VCaP (cell line): ENCODE data around the gene SHKBP1.

Source experiments
- H3K27ac ChIP-seq: fragments of 450-650 bp; 2 replicates; pipeline ENCODE4 v1.5.1; 2017
- TF ChIP-seq, protein P1 (sequence below): fragments of 450-650 bp; conservative IDR thresholded peaks from 2 replicates; pipeline ENCODE4 v1.5.1; 2017; ENCODE audit warnings: mild to moderate bottlenecking, moderate library complexity

The SHKBP1 gene

DNA sequence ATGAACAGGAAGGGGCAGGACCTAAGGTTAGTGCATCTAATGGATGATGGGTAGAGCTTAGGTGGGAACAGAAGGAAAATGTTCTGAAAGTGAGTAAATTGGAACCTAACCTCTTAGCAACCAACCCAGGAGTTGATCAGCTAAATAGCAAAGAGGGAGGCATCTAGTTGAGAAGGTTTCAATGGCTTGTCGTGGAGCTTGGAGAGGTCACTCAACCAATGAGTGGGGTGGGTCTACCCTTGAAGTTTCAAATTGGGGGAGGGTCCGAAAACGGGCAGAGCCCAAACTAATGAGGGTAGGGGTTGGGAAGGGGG is 5.7 kb upstream of the SHKBP1 start:
- TF ChIP-seq, protein P1, sequence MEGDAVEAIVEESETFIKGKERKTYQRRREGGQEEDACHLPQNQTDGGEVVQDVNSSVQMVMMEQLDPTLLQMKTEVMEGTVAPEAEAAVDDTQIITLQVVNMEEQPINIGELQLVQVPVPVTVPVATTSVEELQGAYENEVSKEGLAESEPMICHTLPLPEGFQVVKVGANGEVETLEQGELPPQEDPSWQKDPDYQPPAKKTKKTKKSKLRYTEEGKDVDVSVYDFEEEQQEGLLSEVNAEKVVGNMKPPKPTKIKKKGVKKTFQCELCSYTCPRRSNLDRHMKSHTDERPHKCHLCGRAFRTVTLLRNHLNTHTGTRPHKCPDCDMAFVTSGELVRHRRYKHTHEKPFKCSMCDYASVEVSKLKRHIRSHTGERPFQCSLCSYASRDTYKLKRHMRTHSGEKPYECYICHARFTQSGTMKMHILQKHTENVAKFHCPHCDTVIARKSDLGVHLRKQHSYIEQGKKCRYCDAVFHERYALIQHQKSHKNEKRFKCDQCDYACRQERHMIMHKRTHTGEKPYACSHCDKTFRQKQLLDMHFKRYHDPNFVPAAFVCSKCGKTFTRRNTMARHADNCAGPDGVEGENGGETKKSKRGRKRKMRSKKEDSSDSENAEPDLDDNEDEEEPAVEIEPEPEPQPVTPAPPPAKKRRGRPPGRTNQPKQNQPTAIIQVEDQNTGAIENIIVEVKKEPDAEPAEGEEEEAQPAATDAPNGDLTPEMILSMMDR = no peak

DNA sequence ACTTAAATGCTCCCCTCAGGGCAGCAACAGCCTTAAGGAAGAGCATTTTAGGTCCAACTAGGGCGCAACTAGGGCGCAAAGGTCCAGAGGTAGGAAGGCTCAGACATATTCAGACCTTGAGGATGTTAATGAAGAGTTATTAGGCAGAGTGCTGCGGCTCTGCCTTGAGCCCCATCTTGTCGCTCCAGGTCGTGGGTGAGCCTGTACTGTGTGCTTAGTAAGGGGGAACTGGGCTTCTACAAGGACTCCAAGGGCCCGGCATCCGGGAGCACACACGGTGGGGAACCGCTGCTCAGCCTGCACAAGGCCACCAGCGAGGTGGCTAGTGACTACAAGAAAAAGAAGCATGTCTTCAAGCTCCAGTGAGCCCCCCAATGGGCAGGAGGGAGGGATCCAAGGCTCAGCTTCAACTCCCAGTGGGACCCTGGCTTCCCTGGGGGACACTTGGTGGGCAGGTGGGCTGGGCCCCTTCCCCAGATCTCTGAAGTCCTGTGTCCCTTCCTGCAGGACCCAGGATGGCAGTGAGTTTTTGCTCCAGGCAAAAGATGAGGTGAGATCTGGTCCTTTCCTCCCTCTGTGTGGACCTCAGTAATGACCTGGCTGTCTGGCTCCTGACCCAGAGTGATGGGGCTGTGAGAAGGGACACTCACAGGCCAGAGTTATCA is 4.7 kb upstream of the SHKBP1 start:
- H3K27ac ChIP-seq = no peak overlapping the region
- TF ChIP-seq, protein P1 = no peak

More for the DNA sequence above, 5.7 kb upstream of the SHKBP1 start:
- H3K27ac ChIP-seq = no peak overlapping the region

DNA sequence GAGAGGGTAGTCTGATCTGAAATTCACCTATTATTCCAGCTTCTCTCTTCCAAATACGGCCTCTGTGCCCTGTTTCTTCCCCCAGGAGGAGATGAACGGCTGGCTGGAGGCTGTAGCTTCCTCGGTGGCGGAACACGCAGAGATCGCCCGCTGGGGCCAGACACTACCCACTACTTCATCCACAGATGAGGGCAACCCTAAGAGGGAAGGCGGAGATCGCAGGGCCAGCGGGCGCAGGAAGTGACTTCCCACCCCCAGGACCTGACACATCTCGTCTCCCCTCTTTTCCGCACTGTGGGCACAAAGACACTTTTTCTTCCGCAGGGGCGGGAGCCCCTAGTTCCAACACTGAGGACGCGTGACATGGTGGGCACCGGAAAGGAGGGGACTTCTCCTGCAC is 1.3 kb upstream of the SHKBP1 start:
- H3K27ac ChIP-seq = no peak overlapping the region
- TF ChIP-seq, protein P1 = no peak

- peak overlapping the region; percentile 60; the same call in 1 of the 2 replicates for H3K27ac ChIP-seq
- TF ChIP-seq, protein P1 = no peak
Observed at GRCh38 chr19:40576151-40576584, 505 bp upstream of the SHKBP1 start.

GRCh38 chr19:40578442-40578908 is 1.8 kb downstream of the SHKBP1 start:
- TF ChIP-seq, protein P1 = no peak
- no peak overlapping the region for H3K27ac ChIP-seq

- TF ChIP-seq, protein P1 = no peak
- no peak overlapping the region for H3K27ac ChIP-seq
Observed at GRCh38 chr19:40580619-40581018, 3.9 kb downstream of the SHKBP1 start.

DNA sequence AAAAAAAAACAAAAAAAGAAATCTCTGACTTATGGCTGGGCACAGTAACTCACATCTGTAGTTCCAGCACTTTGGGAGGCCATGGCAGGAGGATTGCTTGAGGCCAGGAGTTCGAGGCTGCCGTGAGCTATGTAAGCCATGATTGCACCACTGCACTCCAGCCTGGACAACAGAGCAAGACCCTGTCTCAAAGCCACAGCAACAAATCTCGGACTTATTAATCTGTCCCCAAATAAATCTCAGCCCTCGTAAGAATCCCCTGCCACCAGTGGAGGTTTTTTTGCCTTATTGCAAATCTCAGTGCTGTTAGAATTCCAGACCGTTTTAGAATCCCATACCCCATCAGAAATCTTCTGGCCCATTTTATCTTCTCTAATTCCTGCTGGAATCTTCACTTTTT is 4.9 kb downstream of the SHKBP1 start:
- no peak overlapping the region for H3K27ac ChIP-seq
- TF ChIP-seq, protein P1 = no peak
